Peyer's patch (tissue), 4 donors: ENCODE measurements around the gene TYMP.

Experiments used
- POLR2A ChIP-seq, 2 donors: fragments of 450-650 bp; IDR thresholded peaks; one replicate each; pipeline ENCODE4 v1.5.1; 2017; ENCODE audit warnings: antibody characterized with exemption in 2 of 2, mild to moderate bottlenecking in 2 of 2, moderate library complexity in 2 of 2
- TF ChIP-seq, protein P1 (sequence below), 6 experiments: fragments of 450-650 bp in 4 of 6; fragments of 200-600 bp in 2 of 6; sonication (generic) in 1 of 6; IDR thresholded peaks; one replicate each; pipeline ENCODE4 v1.5.1; 2017 to 2019; ENCODE audit warnings: antibody characterized with exemption in 6 of 6, mild to moderate bottlenecking in 3 of 6, moderate library complexity in 1 of 6

DNA sequence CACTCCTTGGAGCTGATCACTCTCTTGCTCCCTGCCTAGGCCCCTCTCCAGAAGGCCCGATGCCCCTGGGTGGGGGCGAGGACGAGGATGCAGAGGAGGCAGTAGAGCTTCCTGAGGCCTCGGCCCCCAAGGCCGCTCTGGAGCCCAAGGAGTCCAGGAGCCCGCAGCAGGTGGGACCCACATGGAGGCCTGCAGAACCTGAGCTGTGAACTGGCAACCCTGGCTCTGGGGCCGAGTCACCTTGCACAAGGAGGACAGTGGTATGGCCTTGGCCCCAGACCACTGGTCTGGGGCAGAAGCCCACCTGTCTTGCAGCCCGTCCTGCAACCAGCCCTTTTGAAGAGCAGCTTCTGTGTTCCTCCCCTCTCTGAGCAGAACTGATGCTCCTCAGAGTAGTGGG lies 10.7 kb downstream of the TYMP start:
- TF ChIP-seq POLR2A (IDR thresholded peaks at IDR 0.05), result no peak
- TF ChIP-seq, protein P1, sequence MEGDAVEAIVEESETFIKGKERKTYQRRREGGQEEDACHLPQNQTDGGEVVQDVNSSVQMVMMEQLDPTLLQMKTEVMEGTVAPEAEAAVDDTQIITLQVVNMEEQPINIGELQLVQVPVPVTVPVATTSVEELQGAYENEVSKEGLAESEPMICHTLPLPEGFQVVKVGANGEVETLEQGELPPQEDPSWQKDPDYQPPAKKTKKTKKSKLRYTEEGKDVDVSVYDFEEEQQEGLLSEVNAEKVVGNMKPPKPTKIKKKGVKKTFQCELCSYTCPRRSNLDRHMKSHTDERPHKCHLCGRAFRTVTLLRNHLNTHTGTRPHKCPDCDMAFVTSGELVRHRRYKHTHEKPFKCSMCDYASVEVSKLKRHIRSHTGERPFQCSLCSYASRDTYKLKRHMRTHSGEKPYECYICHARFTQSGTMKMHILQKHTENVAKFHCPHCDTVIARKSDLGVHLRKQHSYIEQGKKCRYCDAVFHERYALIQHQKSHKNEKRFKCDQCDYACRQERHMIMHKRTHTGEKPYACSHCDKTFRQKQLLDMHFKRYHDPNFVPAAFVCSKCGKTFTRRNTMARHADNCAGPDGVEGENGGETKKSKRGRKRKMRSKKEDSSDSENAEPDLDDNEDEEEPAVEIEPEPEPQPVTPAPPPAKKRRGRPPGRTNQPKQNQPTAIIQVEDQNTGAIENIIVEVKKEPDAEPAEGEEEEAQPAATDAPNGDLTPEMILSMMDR (IDR thresholded peaks at IDR 0.05), result no peak
